Type B pancreatic cell (in vitro differentiated cells): ENCODE measurements around the gene DSCAML1. TPM values are rescaled to one million over a fixed set of nuclear protein-coding genes. Genes with fewer than 3 reads are reported as not detected.

ENCODE experiments used
- DNase-seq: peaks from one replicate; pipeline ENCODE4 v3.0.0; 2021; ENCODE audit warnings: mixed read lengths; ENCODE audit not compliant: unreplicated experiment; ENCODE audit errors: extremely low spot score
- H3K27ac Mint-ChIP-seq: 2 replicates; pipeline ENCODE4 v1.8.0; 2021; ENCODE audit warnings: mild to moderate bottlenecking, mixed read lengths
- H3K27me3 Mint-ChIP-seq: 2 replicates; pipeline ENCODE4 v1.8.0; 2021; ENCODE audit warnings: mixed read lengths
- H3K36me3 Mint-ChIP-seq: 2 replicates; pipeline ENCODE4 v1.8.0; 2021; ENCODE audit warnings: mixed read lengths
- H3K4me1 Mint-ChIP-seq: one replicate; pipeline ENCODE4 v1.8.0; 2021; ENCODE audit warnings: mixed read lengths; ENCODE audit not compliant: unreplicated experiment
- H3K4me3 Mint-ChIP-seq: 2 replicates; pipeline ENCODE4 v1.8.0; 2021; ENCODE audit warnings: mild to moderate bottlenecking, mixed read lengths
- H3K9me3 Mint-ChIP-seq: 2 replicates; pipeline ENCODE4 v1.8.0; 2021; ENCODE audit warnings: mixed read lengths
- CTCF ChIP-seq: fragments of 200-600 bp; sonication (generic); conservative IDR thresholded peaks from 2 replicates; pipeline ENCODE4 v1.5.0; 2021; ENCODE audit warnings: antibody characterized with exemption, mild to moderate bottlenecking
- total RNA-seq: library from RNA; stranded (reverse); gene quantifications from 2 replicates; pipeline ENCODE4 v1.2.1, GENCODE V29; 2021; ENCODE audit warnings: low replicate concordance

DSCAML1 gene
- total RNA-seq, 1 donor from 2014 or later: 5.8 TPM

DNA sequence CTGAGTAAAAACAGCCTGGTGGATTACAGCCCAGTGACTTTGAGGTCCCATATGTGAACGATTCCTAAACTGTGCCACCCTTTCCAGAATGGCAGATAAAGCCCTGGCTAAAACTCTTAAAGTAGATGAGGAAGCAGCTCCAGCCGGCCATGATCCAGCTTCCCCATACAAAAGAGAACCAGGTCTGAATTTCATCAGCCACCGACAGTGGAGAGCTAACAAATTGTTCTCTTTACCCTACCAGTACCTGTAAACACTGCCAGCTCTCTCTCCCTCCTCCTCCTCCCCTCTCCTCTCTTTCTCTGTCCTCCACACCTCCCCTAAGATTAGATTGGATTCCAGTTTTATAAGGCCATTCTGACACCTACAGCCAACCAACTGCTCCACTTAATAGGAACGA is 176.9 kb downstream of the DSCAML1 start:
- Mint-ChIP-seq H3K4me3 (no peak overlapping the region), H3K9me3 (no peaks in the 10 kb centered on the region), H3K27me3 (peaks cover 18% of the 10 kb centered on the region), H3K27ac (no peak overlapping the region), H3K4me1 (no peaks in the 10 kb centered on the region), H3K36me3 (no peaks in the 10 kb centered on the region)
- DNase-seq: no peak
- TF ChIP-seq CTCF: no peak

DNA sequence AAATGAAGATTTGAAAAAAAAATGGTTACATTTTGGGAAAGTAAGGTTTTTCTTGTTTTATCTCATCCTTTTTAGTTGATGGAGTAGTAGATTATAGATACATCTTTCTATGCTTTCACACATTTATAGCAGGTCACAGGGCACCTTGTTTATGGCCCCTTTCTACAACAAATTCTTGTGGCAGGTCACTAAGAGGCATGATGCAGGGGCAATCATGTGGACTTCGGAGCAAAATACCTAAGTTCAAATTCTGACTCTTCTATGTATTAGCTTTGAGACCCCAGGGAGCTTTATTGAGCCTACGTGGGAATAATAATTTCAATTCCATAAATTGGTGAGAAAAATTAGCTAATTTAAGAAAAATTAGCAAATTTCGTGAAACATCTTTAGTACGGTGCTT is 177.4 kb downstream of the DSCAML1 start:
- no peak for DNase-seq
- no peaks in the 10 kb centered on the region for H3K9me3 Mint-ChIP-seq
- H3K4me1 Mint-ChIP-seq: no peaks in the 10 kb centered on the region
- H3K4me3 Mint-ChIP-seq: no peak overlapping the region
- TF ChIP-seq CTCF: no peak
- H3K27me3 Mint-ChIP-seq: peaks cover 19% of the 10 kb centered on the region
- H3K27ac Mint-ChIP-seq: no peak overlapping the region
- no peaks in the 10 kb centered on the region for H3K36me3 Mint-ChIP-seq

DNA sequence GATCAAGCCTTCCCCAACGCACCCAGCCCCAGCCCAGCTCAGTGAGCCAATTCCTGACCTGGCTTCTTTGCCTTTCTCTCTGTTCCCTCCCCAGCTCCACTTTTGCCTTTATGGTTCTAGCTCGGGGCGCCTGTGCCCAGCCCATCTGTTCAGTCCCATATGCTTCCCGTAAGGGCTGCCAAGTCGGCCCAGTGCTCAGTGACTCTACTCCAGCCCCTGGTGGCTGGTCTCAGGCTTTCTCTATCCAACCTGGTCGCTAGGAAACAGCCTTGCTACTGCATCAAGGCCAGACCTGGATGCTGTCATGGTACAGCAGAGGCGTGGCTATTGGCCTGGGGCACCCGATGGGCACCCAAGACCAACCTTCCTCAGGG is 178.0 kb downstream of the DSCAML1 start:
- DNase-seq: no peak
- Mint-ChIP-seq H3K4me1 (no peaks in the 10 kb centered on the region), H3K27me3 (peaks cover 24% of the 10 kb centered on the region), H3K9me3 (no peaks in the 10 kb centered on the region), H3K27ac (no peak overlapping the region), H3K36me3 (no peaks in the 10 kb centered on the region), H3K4me3 (no peak overlapping the region)
- TF ChIP-seq CTCF: peak; percentile 48

DNA sequence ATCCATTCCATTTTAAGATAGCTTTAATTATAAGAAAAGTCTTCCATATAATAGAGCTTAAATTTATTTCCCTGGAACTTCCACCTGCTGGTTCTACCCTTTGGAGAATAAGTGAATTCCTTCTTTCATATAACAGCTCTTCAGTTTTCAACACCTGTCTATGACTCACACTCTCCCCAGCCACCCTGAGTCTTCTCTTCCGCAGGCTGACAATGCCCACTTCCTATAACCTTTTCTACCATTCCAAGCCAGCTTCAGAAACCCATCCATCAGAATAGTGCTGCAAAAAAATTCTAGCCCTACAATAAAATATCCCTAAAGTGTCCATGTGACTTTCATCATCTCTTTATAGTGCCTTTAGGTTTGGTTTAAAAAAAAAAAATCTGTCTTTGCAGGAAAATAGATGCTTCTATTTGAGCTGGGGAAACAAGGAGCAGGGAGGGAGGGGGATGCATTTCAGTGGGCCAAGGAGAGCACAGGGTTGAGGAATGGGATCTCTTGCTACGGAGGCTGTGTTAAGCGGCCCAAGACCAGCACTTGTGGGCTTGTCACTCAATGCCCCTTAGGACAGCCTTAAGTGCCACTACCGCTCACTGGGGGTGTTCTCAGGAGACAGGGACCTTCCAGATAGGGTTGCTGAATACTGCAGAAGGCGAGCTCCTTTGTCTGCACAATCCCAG is 178.6 kb downstream of the DSCAML1 start:
- DNase-seq: no peak
- no peak for TF ChIP-seq CTCF
- Mint-ChIP-seq H3K9me3 (no peaks in the 10 kb centered on the region), H3K27ac (peak overlapping the region; percentile 13), H3K4me1 (no peaks in the 10 kb centered on the region), H3K4me3 (no peak overlapping the region), H3K36me3 (no peaks in the 10 kb centered on the region), H3K27me3 (peaks cover 25% of the 10 kb centered on the region)

- no peaks in the 10 kb centered on the region for H3K4me1 Mint-ChIP-seq
- peaks cover 35% of the 10 kb centered on the region for H3K27me3 Mint-ChIP-seq
- TF ChIP-seq CTCF: no peak
- DNase-seq: no peak
- no peak overlapping the region for H3K4me3 Mint-ChIP-seq
- no peaks in the 10 kb centered on the region for H3K9me3 Mint-ChIP-seq
- H3K27ac Mint-ChIP-seq: no peak overlapping the region
- H3K36me3 Mint-ChIP-seq: no peaks in the 10 kb centered on the region
Measured at GRCh38 chr11:117616979-117617378, 180.0 kb downstream of the DSCAML1 start.

DNA sequence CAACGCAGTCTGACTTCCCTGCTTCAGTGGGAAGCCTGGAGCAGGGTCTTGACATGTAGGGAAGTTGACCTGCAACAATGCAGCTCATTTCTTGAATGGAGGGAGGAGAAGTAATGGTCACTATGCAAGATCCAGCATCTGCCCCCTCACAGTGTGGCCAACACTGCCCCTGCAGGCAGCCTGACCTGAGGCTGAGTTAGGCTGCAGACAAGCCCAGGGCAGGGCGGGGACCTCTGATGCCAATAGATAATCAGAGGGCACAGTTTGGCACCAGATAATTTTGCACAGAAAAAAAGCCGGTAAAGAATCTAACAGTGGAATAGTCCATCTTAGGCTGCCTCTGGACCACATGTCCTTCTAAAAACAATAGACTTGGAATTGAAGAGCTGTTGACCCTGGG is 182.3 kb downstream of the DSCAML1 start:
- DNase-seq: no peak
- peaks cover 12% of the 10 kb centered on the region for H3K4me1 Mint-ChIP-seq

More for the DNA sequence above, 182.3 kb downstream of the DSCAML1 start:
- peak; percentile 21 for TF ChIP-seq CTCF
- Mint-ChIP-seq H3K9me3 (no peaks in the 10 kb centered on the region), H3K27me3 (peaks cover 47% of the 10 kb centered on the region), H3K4me3 (no peak overlapping the region), H3K27ac (no peak overlapping the region), H3K36me3 (no peaks in the 10 kb centered on the region)
